ENCODE results near the gene ABHD15. TPM values are rescaled to one million over a fixed set of nuclear protein-coding genes. Genes with fewer than 3 reads are reported as not detected.

ABHD15 gene
- total RNA-seq, 1 experiment from 2014 or later = 8.2 TPM

GRCh38 chr17:29510953-29511352 is 55.9 kb downstream of the ABHD15 start:
- no peak overlapping the region for H3K4me2 ChIP-seq (ENCODE audit: low read length)
- no TSS peak for BruUV-seq (replicated peaks)
- no peak overlapping the region for H2AFZ ChIP-seq (ENCODE audit: low read depth, low read length, poor library complexity, severe bottlenecking)
- CTCF ChIA-PET = no interaction called here
- TF ChIP-seq EZH2 (IDR thresholded peaks at IDR 0.05) = no peak
- TF ChIP-seq SP1 (IDR thresholded peaks at IDR 0.05; ENCODE audit: low read depth) = no peak
- no peak for TF ChIP-seq TCF7L2 (IDR thresholded peaks at IDR 0.05; ENCODE audit: borderline replicate concordance, extremely low read depth, insufficient read depth, insufficient read length)
- no peak for TF ChIP-seq EZH2phosphoT487 (IDR thresholded peaks at IDR 0.05; ENCODE audit: borderline replicate concordance)
- no peak for TF ChIP-seq ZNF274 (IDR thresholded peaks at IDR 0.05; ENCODE audit: low read depth, low read length)
- no peak for TF ChIP-seq ELF1 (IDR thresholded peaks at IDR 0.05; ENCODE audit: borderline replicate concordance, low read depth)
- no peak for TF ChIP-seq RAD21 (IDR thresholded peaks at IDR 0.05; ENCODE audit: low read depth)
- no peak for TF ChIP-seq YY1 (IDR thresholded peaks at IDR 0.05; ENCODE audit: extremely low read depth, insufficient replicate concordance, low read depth, low read length)
- TF ChIP-seq MAX (IDR thresholded peaks at IDR 0.05) = no peak
- no peak for TF ChIP-seq CTCF (IDR thresholded peaks at IDR 0.05 in 2 of 3, conservative IDR thresholded peaks at IDR 0.05 in 1 of 3; ENCODE audit: borderline replicate concordance in 1 of 3, insufficient read depth in 1 of 3, low read depth in 2 of 3, low read length in 2 of 3)
- no peak for TF ChIP-seq ZBTB33 (IDR thresholded peaks at IDR 0.05; ENCODE audit: extremely low read depth, insufficient replicate concordance, low read length)
- no peak for TF ChIP-seq CEBPB (IDR thresholded peaks at IDR 0.05; ENCODE audit: low read depth)
- H3K9me2 ChIP-seq (ENCODE audit: insufficient read depth) = no peaks in the 10 kb centered on the region
- H3K36me3 ChIP-seq (ENCODE audit: control insufficient read depth in 1 of 2, insufficient read depth in 2 of 2, low read length in 2 of 2) = peaks cover 3 to 19% of the 10 kb centered on the region in 2 experiments; a peak in 2 of 4 replicates
- no peak overlapping the region for H3K27ac ChIP-seq (ENCODE audit: low read depth, low read length)
- no peaks in the 10 kb centered on the region for H4K20me1 ChIP-seq (ENCODE audit: insufficient read depth)
- H3K9me3 ChIP-seq (ENCODE audit: control insufficient read depth in 1 of 2, insufficient read depth in 1 of 2, low read depth in 1 of 2, low read length in 2 of 2) = no peaks in the 10 kb centered on the region
- no peaks in the 10 kb centered on the region for H3K4me1 ChIP-seq (ENCODE audit: control insufficient read depth in 1 of 2, insufficient read depth in 2 of 2, low read length in 2 of 2)
- RAD21 ChIA-PET (ENCODE audit: low non-redundant PET in 1 of 2, low total read pairs in 2 of 2, uncharacterized antibody in 2 of 2, unreplicated experiment in 2 of 2) = no interaction called here
- DNase-seq (ENCODE audit: low read depth, low spot score) (no peak), ATAC-seq (no peak)
- no peaks in the 10 kb centered on the region for H3K79me2 ChIP-seq (ENCODE audit: insufficient read depth, low read length)
- POLR2A ChIA-PET = no interaction called here
- no peak overlapping the region for H3K9ac ChIP-seq (ENCODE audit: low read length)
- no peak overlapping the region for H3K4me3 ChIP-seq (replicated peaks in 1 of 2; ENCODE audit: low read depth in 1 of 2, low read length in 2 of 2)
- no peaks in the 10 kb centered on the region for H3K27me3 ChIP-seq (ENCODE audit: insufficient read depth, low read length)
- intact Hi-C loops (cut with micrococcal nuclease) = no loop called here

Other genes starting within 250 kb of the ABHD15 start
- 56.3 TPM for gene TAOK1, start 176.7 kb downstream of the ABHD15 start, total RNA-seq (2021; ENCODE audit: unreplicated experiment)
- gene TP53I13, start 1.7 kb upstream of the ABHD15 start, total RNA-seq (2021; ENCODE audit: unreplicated experiment) = 33.3 TPM
- 76.5 TPM for gene GIT1, start 22.6 kb upstream of the ABHD15 start, total RNA-seq (2021; ENCODE audit: unreplicated experiment)
- 27.4 TPM for gene ANKRD13B, start 26.1 kb upstream of the ABHD15 start, total RNA-seq (2021; ENCODE audit: unreplicated experiment)
- 8.7 TPM for gene CORO6, start 55.9 kb upstream of the ABHD15 start, total RNA-seq (2021; ENCODE audit: unreplicated experiment)

Measured in HCT116 (cell line).